H9 (cell line): ENCODE results near the gene MMP23B. TPM values are rescaled to one million over a fixed set of nuclear protein-coding genes. Genes with fewer than 3 reads are reported as not detected.

Experiments used
- DNase-seq: peaks from one replicate; pipeline ENCODE4 v3.0.0-alpha.2; 2017
- H2AFZ ChIP-seq: one replicate; pipeline ENCODE4 v1.6.1; 2013; ENCODE audit warnings: mild to moderate bottlenecking, low read length, control low read depth, moderate library complexity
- H2AK5ac ChIP-seq: 2 replicates; pipeline ENCODE4 v1.6.1; 2013; ENCODE audit warnings: low read length, control low read depth, mixed read lengths; ENCODE audit not compliant: insufficient read length
- H2BK120ac ChIP-seq: one replicate; pipeline ENCODE4 v1.6.1; 2013; ENCODE audit warnings: low read depth, mild to moderate bottlenecking, low read length, control low read depth, inconsistent platforms; ENCODE audit not compliant: poor library complexity, severe bottlenecking
- H2BK12ac ChIP-seq: 2 replicates; pipeline ENCODE4 v1.6.1; 2013; ENCODE audit warnings: low read length, control low read depth, mixed read lengths, low read depth; ENCODE audit not compliant: insufficient read length
- H2BK15ac ChIP-seq: 2 replicates; pipeline ENCODE4 v1.6.1; 2013; ENCODE audit warnings: low read depth, low read length, control low read depth
- H2BK20ac ChIP-seq: one replicate; pipeline ENCODE4 v1.6.1; 2013; ENCODE audit warnings: low read depth, mild to moderate bottlenecking, low read length, control low read depth, inconsistent platforms; ENCODE audit not compliant: poor library complexity, severe bottlenecking
- H2BK5ac ChIP-seq: 2 replicates; pipeline ENCODE4 v1.6.1; 2013; ENCODE audit warnings: low read length, control low read depth, mixed read lengths; ENCODE audit not compliant: insufficient read length
- H3K14ac ChIP-seq: 2 replicates; pipeline ENCODE4 v1.6.1; 2013; ENCODE audit warnings: low read length, control low read depth; ENCODE audit not compliant: insufficient read depth
- H3K18ac ChIP-seq: 2 replicates; pipeline ENCODE4 v1.6.1; 2013; ENCODE audit warnings: low read depth, mild to moderate bottlenecking, mixed read lengths, low read length, control low read depth; ENCODE audit not compliant: insufficient read length
- H3K23ac ChIP-seq: 2 replicates; pipeline ENCODE4 v1.6.1; 2013; ENCODE audit warnings: low read length, control low read depth, mixed read lengths, low read depth; ENCODE audit not compliant: insufficient read length
- H3K23me2 ChIP-seq: 2 replicates; pipeline ENCODE4 v1.6.1; 2013; ENCODE audit warnings: low read depth, mild to moderate bottlenecking, mixed read lengths, low read length, control low read depth; ENCODE audit not compliant: insufficient read length, poor library complexity, severe bottlenecking
- H3K27ac ChIP-seq: 2 replicates; pipeline ENCODE4 v1.5.1; 2013; ENCODE audit warnings: low read length, control low read depth, mixed read lengths, low read depth; ENCODE audit not compliant: insufficient read length
- H3K27me3 ChIP-seq: 2 replicates; pipeline ENCODE4 v1.6.1; 2013; ENCODE audit warnings: low read length, control low read depth, inconsistent platforms; ENCODE audit not compliant: insufficient read depth
- H3K4ac ChIP-seq: 2 replicates; pipeline ENCODE4 v1.6.1; 2013; ENCODE audit warnings: low read depth, mild to moderate bottlenecking, control low read depth, inconsistent platforms, low read length, moderate library complexity
- H3K4me1 ChIP-seq: 2 replicates; pipeline ENCODE4 v1.6.1; 2013; ENCODE audit warnings: low read length, control low read depth, inconsistent platforms; ENCODE audit not compliant: insufficient read depth
- H3K4me2 ChIP-seq: 2 replicates; pipeline ENCODE4 v1.6.1; 2013; ENCODE audit warnings: low read length, control low read depth, mixed read lengths; ENCODE audit not compliant: insufficient read length, insufficient read depth
- H3K56ac ChIP-seq: 2 replicates; pipeline ENCODE4 v1.6.1; 2013; ENCODE audit warnings: low read depth, mild to moderate bottlenecking, mixed read lengths, low read length, control low read depth; ENCODE audit not compliant: insufficient read length
- H3K79me1 ChIP-seq: 2 replicates; pipeline ENCODE4 v1.6.1; 2013; ENCODE audit warnings: low read depth, mild to moderate bottlenecking, moderate library complexity, low read length, control low read depth, inconsistent platforms; ENCODE audit not compliant: insufficient read depth, poor library complexity, severe bottlenecking
- H3K79me2 ChIP-seq: 2 replicates; pipeline ENCODE4 v1.6.1; 2013; ENCODE audit warnings: low read length, control low read depth, inconsistent platforms; ENCODE audit not compliant: insufficient read depth
- H3K9ac ChIP-seq: 2 replicates; pipeline ENCODE4 v1.6.1; 2013; ENCODE audit warnings: low read length, control low read depth, mixed read lengths; ENCODE audit not compliant: insufficient read length; ENCODE audit errors: extremely low read depth
- H3K9me3 ChIP-seq: one replicate; pipeline ENCODE4 v1.6.1; 2013; ENCODE audit warnings: low read depth, low read length, inconsistent platforms; ENCODE audit not compliant: control insufficient read depth
- H3T11ph ChIP-seq: one replicate; pipeline ENCODE4 v1.6.1; 2013; ENCODE audit warnings: mild to moderate bottlenecking, low read length, control low read depth, inconsistent platforms
- H4K20me1 ChIP-seq: one replicate; pipeline ENCODE4 v1.6.1; 2013; ENCODE audit not compliant: control insufficient read depth, insufficient read length, insufficient read depth
- H4K5ac ChIP-seq: 2 replicates; pipeline ENCODE4 v1.6.1; 2013; ENCODE audit warnings: low read depth, mild to moderate bottlenecking, mixed read lengths, low read length, control low read depth; ENCODE audit not compliant: insufficient read length
- H4K8ac ChIP-seq: replicated peaks from 2 replicates; pipeline ENCODE4 v1.6.1; 2013; ENCODE audit warnings: low read length, control low read depth, mixed read lengths, low read depth; ENCODE audit not compliant: insufficient read length
- H4K91ac ChIP-seq: 2 replicates; pipeline ENCODE4 v1.6.1; 2013; ENCODE audit warnings: low read depth, mild to moderate bottlenecking, moderate library complexity, mixed read lengths, low read length, control low read depth; ENCODE audit not compliant: insufficient read length
- H3K27ac Mint-ChIP-seq, 3 experiments: 2 replicates in 2 of 3; 3 replicates in 1 of 3; pipeline ENCODE4 v1.8.0; 2020 to 2021; ENCODE audit warnings: mixed read lengths in 3 of 3, mild to moderate bottlenecking in 1 of 3, moderate library complexity in 1 of 3
- H3K27me3 Mint-ChIP-seq: 2 replicates; pipeline ENCODE4 v1.8.0; 2021; ENCODE audit warnings: low read depth, mild to moderate bottlenecking, moderate library complexity, mixed read lengths
- H3K36me3 Mint-ChIP-seq, 3 experiments: 2 replicates in 2 of 3; 3 replicates in 1 of 3; pipeline ENCODE4 v1.8.0; 2020 to 2021; ENCODE audit warnings: low read depth in 3 of 3, mixed read lengths in 3 of 3; ENCODE audit not compliant: insufficient read depth in 1 of 3
- H3K4me1 Mint-ChIP-seq, 2 experiments: 2 replicates each; pipeline ENCODE4 v1.8.0; 2020; ENCODE audit warnings: mixed read lengths in 2 of 2
- H3K4me3 Mint-ChIP-seq, 2 experiments: 2 replicates in 1 of 2; 3 replicates in 1 of 2; pipeline ENCODE4 v1.8.0; 2020 to 2021; ENCODE audit warnings: mild to moderate bottlenecking in 2 of 2, mixed read lengths in 2 of 2, moderate library complexity in 1 of 2
- H3K9me3 Mint-ChIP-seq, 2 experiments: 2 replicates in 1 of 2; 3 replicates in 1 of 2; pipeline ENCODE4 v1.8.0; 2020; ENCODE audit warnings: mild to moderate bottlenecking in 2 of 2, mixed read lengths in 2 of 2, moderate library complexity in 1 of 2
- CTCF ChIP-seq: fragments of 200-600 bp; sonication (generic); conservative IDR thresholded peaks from 3 replicates; pipeline ENCODE4 v1.8.0; 2021; ENCODE audit warnings: antibody characterized with exemption, mild to moderate bottlenecking
- WGBS: extraction: QIAGEN DNeasy Blood & Tissue Kit; methylation state at CpG from one replicate; pipeline ENCODE4 v1.1.7; 2013; ENCODE audit warnings: missing lambda C conversion rate, low lambda C conversion rate, mixed read lengths; ENCODE audit not compliant: insufficient read length; ENCODE audit errors: extremely low coverage; 5-methylcytosine and 5-hydroxymethylcytosine counted together
- total RNA-seq: library from RNA; stranded (reverse); gene quantifications from 2 replicates; pipeline ENCODE4 v1.2.1, GENCODE V29; 2021

The MMP23B gene
- total RNA-seq, 1 experiment from 2014 or later, result 12.5 TPM

GRCh38 chr1:1669468-1670440 lies 37.8 kb downstream of the MMP23B start:
- H3K4me1 Mint-ChIP-seq, result no peaks in the 10 kb centered on the region
- no peak overlapping the region for H2BK12ac ChIP-seq
- H3K23me2 ChIP-seq, result no peaks in the 10 kb centered on the region
- H3K27me3 ChIP-seq, result no peaks in the 10 kb centered on the region
- no peak overlapping the region for H2BK15ac ChIP-seq
- no peak overlapping the region for H2AFZ ChIP-seq
- no peak overlapping the region for H2AK5ac ChIP-seq
- TF ChIP-seq CTCF, result no peak
- H3K4me1 ChIP-seq, result no peaks in the 10 kb centered on the region
- H3K14ac ChIP-seq, result no peak overlapping the region
- H3K9me3 Mint-ChIP-seq, result no peaks in the 10 kb centered on the region
- no peak overlapping the region for H3K9ac ChIP-seq
- no peak overlapping the region for H3K56ac ChIP-seq
- peaks cover 10 to 51% (median 48%) of the 10 kb centered on the region in 3 experiments; a peak in 6 of 7 replicates for H3K36me3 Mint-ChIP-seq
- H2BK120ac ChIP-seq, result no peak overlapping the region
- H3K4me2 ChIP-seq, result no peak overlapping the region
- H4K91ac ChIP-seq, result no peak overlapping the region
- no peak overlapping the region for H3T11ph ChIP-seq
- no peaks in the 10 kb centered on the region for H3K79me2 ChIP-seq
- no CpG with 5 or more reads among the region's 43 CpGs for WGBS
- H3K4me3 Mint-ChIP-seq, result no peak overlapping the region
- H3K4ac ChIP-seq, result no peak overlapping the region
- no peak overlapping the region for H3K27ac ChIP-seq
- no peak overlapping the region for H2BK5ac ChIP-seq
- no peak overlapping the region for H2BK20ac ChIP-seq
- H3K27me3 Mint-ChIP-seq, result no peaks in the 10 kb centered on the region
- H4K8ac ChIP-seq, result no peak overlapping the region
- no peaks in the 10 kb centered on the region for H3K79me1 ChIP-seq
- no peak overlapping the region; a peak in 1 of 7 replicates for H3K27ac Mint-ChIP-seq
- H3K23ac ChIP-seq, result no peak overlapping the region
- no peak overlapping the region for H4K5ac ChIP-seq
- DNase-seq, result no peak
- H3K9me3 ChIP-seq, result no peaks in the 10 kb centered on the region
- H3K18ac ChIP-seq, result no peak overlapping the region
- H4K20me1 ChIP-seq, result no peaks in the 10 kb centered on the region
